DND-41 (cell line): ENCODE data around the gene CDC25A.

Experiments
- ATAC-seq: fragments of 200-7000 bp; cut with Tn5 transposase; 3 replicates; pipeline ENCODE4 v1.9.1; 2021; ENCODE audit warnings: low read depth; ENCODE audit not compliant: insufficient read depth
- DNase-seq: peaks from one replicate; pipeline ENCODE4 v3.0.0-alpha.2; 2020
- H2AFZ ChIP-seq: 2 replicates; pipeline ENCODE4 v1.6.0; 2012; ENCODE audit warnings: low read depth, low read length
- H3K27ac ChIP-seq: 2 replicates; pipeline ENCODE4 v1.5.1; 2012; ENCODE audit warnings: low read length, inconsistent platforms
- H3K27me3 ChIP-seq: fragments of 200-600 bp; sonication (generic); 2 replicates; pipeline ENCODE4 v1.6.0; 2012; ENCODE audit warnings: low read length, mild to moderate bottlenecking, inconsistent platforms; ENCODE audit not compliant: insufficient read depth, poor library complexity
- H3K36me3 ChIP-seq: 2 replicates; pipeline ENCODE4 v1.5.1; 2012; ENCODE audit warnings: low read length, inconsistent platforms; ENCODE audit not compliant: insufficient read depth
- H3K4me1 ChIP-seq: 2 replicates; pipeline ENCODE4 v1.5.1; 2012; ENCODE audit warnings: mild to moderate bottlenecking, low read length; ENCODE audit not compliant: insufficient read depth
- H3K4me2 ChIP-seq: 2 replicates; pipeline ENCODE4 v1.6.0; 2012; ENCODE audit warnings: mild to moderate bottlenecking, moderate library complexity, low read length, inconsistent platforms; ENCODE audit not compliant: insufficient read depth
- H3K4me3 ChIP-seq, 2 experiments: fragments of 200-600 bp in 1 of 2; shearing (Covaris generic) in 1 of 2; 2 replicates each; pipeline ENCODE4 v1.5.1; 2012 to 2016; ENCODE audit warnings: inconsistent platforms in 2 of 2, low read length in 2 of 2, mild to moderate bottlenecking in 2 of 2, low read depth in 1 of 2, moderate library complexity in 1 of 2
- H3K79me2 ChIP-seq: 2 replicates; pipeline ENCODE4 v1.6.0; 2012; ENCODE audit warnings: low read length, inconsistent platforms; ENCODE audit not compliant: insufficient read depth
- H3K9ac ChIP-seq: 2 replicates; pipeline ENCODE4 v1.6.0; 2012; ENCODE audit warnings: low read depth, mild to moderate bottlenecking, inconsistent platforms, low read length, moderate library complexity
- H3K9me3 ChIP-seq: 2 replicates; pipeline ENCODE4 v1.5.1; 2012; ENCODE audit warnings: low read length, moderate library complexity, mild to moderate bottlenecking, inconsistent platforms; ENCODE audit not compliant: insufficient read depth, severe bottlenecking
- H4K20me1 ChIP-seq: 2 replicates; pipeline ENCODE4 v1.6.0; 2012; ENCODE audit warnings: low read length; ENCODE audit not compliant: insufficient read depth
- EZH2 ChIP-seq: IDR thresholded peaks from 3 replicates; pipeline ENCODE4 v1.6.1; 2012; ENCODE audit warnings: borderline replicate concordance, low read depth, mild to moderate bottlenecking, moderate library complexity, low read length, inconsistent platforms; ENCODE audit not compliant: severe bottlenecking
- TF ChIP-seq, protein P1 (sequence below): IDR thresholded peaks from 2 replicates; pipeline ENCODE4 v1.5.1; 2012; ENCODE audit warnings: borderline replicate concordance, low read length, moderate library complexity, mild to moderate bottlenecking; ENCODE audit not compliant: poor library complexity, severe bottlenecking; ENCODE audit errors: extremely low read depth

CDC25A gene

GRCh38 chr3:48188266-48189201 lies at the start of gene CDC25A:
Gene CDC25A (minus strand): TSS chr3:48188417. CDS start chr3:48187947, 470 bp downstream.
- H3K36me3 ChIP-seq: peaks cover 41% of the 10 kb centered on the region
- H3K9ac ChIP-seq: peak within 1 kb of the TSS; percentile 97
- H3K4me3 ChIP-seq: peak within 1 kb of the TSS; percentile 62 to 69
- peak within 1 kb of the TSS; percentile 78 for H3K4me2 ChIP-seq
- no peaks in the 10 kb centered on the region for H3K27me3 ChIP-seq
- DNase-seq (peak; percentile 99), ATAC-seq (peak; percentile 97)
- H3K79me2 ChIP-seq: peaks cover 51% of the 10 kb centered on the region
- H3K4me1 ChIP-seq: peaks cover 42% of the 10 kb centered on the region
- TF ChIP-seq EZH2: no peak
- TF ChIP-seq, protein P1, sequence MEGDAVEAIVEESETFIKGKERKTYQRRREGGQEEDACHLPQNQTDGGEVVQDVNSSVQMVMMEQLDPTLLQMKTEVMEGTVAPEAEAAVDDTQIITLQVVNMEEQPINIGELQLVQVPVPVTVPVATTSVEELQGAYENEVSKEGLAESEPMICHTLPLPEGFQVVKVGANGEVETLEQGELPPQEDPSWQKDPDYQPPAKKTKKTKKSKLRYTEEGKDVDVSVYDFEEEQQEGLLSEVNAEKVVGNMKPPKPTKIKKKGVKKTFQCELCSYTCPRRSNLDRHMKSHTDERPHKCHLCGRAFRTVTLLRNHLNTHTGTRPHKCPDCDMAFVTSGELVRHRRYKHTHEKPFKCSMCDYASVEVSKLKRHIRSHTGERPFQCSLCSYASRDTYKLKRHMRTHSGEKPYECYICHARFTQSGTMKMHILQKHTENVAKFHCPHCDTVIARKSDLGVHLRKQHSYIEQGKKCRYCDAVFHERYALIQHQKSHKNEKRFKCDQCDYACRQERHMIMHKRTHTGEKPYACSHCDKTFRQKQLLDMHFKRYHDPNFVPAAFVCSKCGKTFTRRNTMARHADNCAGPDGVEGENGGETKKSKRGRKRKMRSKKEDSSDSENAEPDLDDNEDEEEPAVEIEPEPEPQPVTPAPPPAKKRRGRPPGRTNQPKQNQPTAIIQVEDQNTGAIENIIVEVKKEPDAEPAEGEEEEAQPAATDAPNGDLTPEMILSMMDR: no peak
- H3K9me3 ChIP-seq: no peaks in the 10 kb centered on the region
- H4K20me1 ChIP-seq: peaks cover 29% of the 10 kb centered on the region
- H3K27ac ChIP-seq: peak within 1 kb of the TSS; percentile 86
- peak within 1 kb of the TSS; percentile 96 for H2AFZ ChIP-seq

- Histone ChIP-seq H3K4me2 (no peak overlapping the region), H3K79me2 (no peaks in the 10 kb centered on the region; the same call in 1 of the 2 replicates), H4K20me1 (no peaks in the 10 kb centered on the region), H3K9ac (no peak overlapping the region), H3K27ac (no peak overlapping the region), H3K27me3 (no peaks in the 10 kb centered on the region), H3K9me3 (no peaks in the 10 kb centered on the region), H3K4me3 (no peak overlapping the region), H3K4me1 (peaks cover 14% of the 10 kb centered on the region), H3K36me3 (no peaks in the 10 kb centered on the region), H2AFZ (no peak overlapping the region)
- TF ChIP-seq, protein P1: no peak
- no peak for TF ChIP-seq EZH2
- ATAC-seq: no peak
- DNase-seq: no peak
These were observed 48.3 kb upstream of the CDC25A start for GRCh38 chr3:48236531-48236930.

- Histone ChIP-seq H3K27ac (no peak overlapping the region), H2AFZ (no peak overlapping the region), H3K9me3 (no peaks in the 10 kb centered on the region), H3K4me3 (no peak overlapping the region), H3K79me2 (no peaks in the 10 kb centered on the region), H3K4me2 (no peak overlapping the region), H3K4me1 (no peaks in the 10 kb centered on the region), H3K36me3 (no peaks in the 10 kb centered on the region), H3K27me3 (no peaks in the 10 kb centered on the region), H4K20me1 (no peaks in the 10 kb centered on the region), H3K9ac (no peak overlapping the region)
- DNase-seq (no peak), ATAC-seq (no peak)
- TF ChIP-seq, protein P1: no peak
- TF ChIP-seq EZH2: no peak
These were observed 45.3 kb upstream of the CDC25A start for GRCh38 chr3:48233542-48233941.
